ENCODE data around the gene EFCAB7.

The EFCAB7 gene

DNA sequence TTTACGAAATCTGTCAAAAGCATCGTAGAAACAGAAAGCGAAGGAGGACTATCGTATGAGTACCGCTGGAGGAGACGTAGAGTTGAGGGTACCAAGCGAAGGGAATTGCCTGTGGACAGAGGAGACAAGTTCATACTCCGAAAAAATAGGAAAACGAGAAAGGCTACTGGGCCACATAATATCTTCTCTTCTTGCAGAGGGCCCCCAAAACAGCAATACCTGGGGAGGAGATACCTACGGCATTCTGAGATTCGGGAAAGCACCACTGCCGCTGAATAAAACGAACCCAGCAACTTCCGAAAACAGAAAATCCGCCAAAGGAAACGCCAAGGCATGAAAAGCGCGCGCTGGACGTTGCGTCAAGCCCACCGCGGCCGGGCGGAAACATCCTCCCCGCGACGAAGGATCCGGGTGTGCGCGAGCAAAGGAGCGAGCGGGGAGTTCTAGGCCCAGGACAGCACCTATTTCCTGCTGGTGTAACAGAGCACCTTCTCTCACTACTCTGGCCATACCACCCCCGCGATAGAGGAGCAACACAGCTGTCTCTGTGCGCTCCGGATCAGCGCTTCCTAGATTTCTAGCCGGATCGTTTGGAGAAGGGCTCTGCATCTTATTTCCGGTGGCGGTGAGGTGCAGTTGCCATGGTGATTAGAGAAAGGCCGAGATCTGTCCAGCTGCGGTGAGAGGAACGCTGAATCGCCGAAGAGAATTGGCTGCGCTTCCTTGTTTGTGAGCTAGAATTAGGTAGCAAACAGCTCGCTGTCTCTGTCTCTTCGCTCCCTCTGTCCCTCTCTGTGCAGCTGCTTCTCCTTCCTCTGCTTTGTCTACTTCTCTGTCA, at the start of gene EFCAB7, which contains the start of gene ITGB3BP:
Gene EFCAB7 (plus strand): TSS at position 635 of the 838 bp plus-strand sequence. CDS start 2,048 bp downstream, outside the sequence.
Gene ITGB3BP (minus strand): TSS at position 335 of the 838 bp plus-strand sequence. CDS start 92 bp downstream, at position 243.
- DNase-seq, result peak; percentile 76

DNA sequence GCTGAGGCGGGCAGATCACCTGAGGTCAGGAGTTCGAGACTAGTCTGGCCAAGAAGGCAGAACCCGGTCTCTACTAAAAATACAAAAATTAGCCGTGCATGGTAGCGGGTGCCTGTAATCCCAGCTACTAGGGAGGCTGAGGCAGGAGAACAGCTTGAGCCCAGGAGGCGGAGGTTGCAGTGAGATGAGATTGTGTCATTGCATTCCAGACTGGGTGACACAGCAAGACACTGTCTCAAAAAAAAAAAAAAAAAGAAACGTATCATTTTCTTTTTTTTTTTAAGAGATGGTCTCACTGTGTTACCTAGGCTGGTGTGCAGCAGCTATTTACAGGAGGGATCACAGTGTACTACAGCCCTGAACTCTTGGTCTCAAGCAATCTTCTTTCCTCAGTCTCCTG, 47.6 kb upstream of the EFCAB7 start:
- DNase-seq, result no peak

- DNase-seq, result no peak
Observed at GRCh38 chr1:63480057-63480456, 43.3 kb upstream of the EFCAB7 start.

DNA sequence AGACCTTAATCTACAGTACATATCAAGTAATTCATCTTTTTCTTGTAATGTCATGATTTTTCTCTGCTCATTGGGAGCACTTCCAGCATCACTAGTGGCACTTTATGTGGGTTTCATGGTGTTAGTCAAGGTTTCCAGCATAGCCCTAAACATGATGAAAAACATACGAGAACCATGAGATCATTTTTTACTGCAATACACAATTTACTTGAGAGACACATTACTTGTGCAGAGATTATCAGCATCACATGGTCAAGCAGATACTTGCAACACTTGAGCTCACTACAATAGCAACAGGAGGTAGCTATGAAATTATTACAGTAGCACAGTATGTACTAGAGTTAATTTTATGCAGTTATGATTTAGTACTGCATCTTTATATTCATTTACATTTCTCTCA, 36.7 kb upstream of the EFCAB7 start:
- no peak for DNase-seq

- no peak for DNase-seq
Observed at GRCh38 chr1:63487336-63488065, 35.8 kb upstream of the EFCAB7 start.

GRCh38 chr1:63497577-63497976, 25.7 kb upstream of the EFCAB7 start:
- DNase-seq, result no peak

DNA sequence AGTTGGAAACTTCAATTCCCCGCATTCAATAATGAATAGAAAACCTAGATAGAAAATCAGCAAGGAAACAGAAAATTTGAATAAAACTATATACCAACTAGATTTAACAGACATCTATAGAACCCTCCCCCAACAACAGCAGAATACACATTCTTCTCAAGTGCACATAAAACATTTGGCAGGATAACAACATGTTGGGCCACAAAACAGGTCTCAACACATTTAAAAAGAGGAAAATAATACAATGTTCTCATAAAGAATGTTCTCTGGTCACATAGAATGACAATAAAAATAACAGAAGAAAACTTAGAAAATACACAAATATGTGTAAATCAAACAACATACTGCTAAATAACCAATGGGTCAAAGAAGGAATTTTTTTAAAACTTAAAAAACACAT, 25.2 kb upstream of the EFCAB7 start:
- no peak for DNase-seq

GRCh38 chr1:63501256-63501655, 22.1 kb upstream of the EFCAB7 start:
- no peak for DNase-seq

DNA sequence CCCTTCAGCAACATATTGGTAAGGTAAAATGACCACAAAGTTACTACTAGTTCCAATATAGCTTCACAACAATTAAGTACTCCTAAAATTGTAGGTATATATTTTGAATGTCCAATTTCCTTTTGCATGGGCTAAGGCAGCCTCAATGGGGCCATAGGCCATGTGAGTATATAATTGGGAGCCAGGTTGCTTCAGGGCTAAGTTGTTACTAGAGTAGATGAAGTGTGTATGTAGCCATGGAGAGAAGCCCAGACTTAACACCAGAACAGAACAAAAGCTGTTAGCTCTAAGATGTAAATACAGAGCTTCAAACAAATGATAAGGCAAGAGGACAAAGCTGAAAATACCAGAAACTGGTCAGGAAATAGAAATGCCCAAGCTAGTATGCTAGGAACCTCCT, 16.5 kb upstream of the EFCAB7 start:
- DNase-seq, result no peak

DNA sequence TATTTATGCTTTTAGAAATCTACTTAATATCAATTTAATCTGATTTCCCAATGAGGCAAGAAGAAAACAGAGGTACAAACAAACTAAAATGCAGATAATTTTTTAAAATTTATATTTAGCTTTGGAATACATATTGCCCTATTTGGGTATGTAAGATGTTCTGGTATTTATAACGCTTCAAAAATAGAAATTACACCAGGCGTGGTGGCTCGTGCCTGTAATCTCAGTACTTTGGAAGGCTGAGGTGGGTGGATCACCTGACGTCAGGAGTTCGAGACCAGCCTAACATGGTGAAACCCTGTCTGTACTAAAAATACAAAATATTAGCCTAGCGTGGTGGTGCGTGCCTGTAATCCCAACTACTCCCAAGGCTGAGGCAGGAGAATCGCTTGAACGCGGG, 13.6 kb upstream of the EFCAB7 start:
- no peak for DNase-seq

DNA sequence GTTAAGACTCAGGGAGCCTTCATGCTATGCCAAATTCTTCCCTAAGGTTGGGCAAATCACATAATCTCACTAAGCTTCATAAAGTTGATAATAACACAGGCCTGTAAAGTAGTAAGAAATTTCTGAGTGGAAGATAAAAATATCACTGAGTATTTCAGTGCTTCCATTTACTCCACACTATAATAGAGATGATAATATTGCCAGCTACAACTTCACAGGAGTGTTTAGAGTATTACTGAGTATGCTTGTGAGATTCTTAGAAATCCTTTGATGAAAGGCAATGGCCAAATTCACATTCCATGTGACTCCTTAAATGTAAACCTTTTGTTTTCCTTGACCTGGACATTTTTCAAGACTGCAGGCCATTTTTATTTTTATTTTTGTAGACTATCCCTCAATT, 10.7 kb upstream of the EFCAB7 start:
- no peak for DNase-seq

DNA sequence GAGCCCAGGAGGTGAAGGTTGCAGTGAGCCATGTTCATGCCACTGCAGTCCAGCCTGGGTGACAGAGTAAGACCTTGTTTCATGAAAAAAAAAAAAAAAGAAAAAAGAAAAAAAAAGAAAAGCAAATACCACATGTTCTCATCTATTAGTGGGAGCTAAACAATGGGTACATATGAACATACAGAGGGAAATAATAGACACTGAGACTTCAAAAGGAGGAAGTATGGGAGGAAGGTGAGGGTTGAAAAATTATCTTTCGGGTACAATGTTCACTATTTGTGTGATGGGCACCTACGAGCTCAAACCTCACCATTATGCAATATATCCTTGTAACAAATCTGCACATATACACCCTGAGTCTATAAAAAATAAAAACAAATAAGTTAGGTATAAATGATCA, 6.7 kb upstream of the EFCAB7 start:
- DNase-seq, result no peak

DNA sequence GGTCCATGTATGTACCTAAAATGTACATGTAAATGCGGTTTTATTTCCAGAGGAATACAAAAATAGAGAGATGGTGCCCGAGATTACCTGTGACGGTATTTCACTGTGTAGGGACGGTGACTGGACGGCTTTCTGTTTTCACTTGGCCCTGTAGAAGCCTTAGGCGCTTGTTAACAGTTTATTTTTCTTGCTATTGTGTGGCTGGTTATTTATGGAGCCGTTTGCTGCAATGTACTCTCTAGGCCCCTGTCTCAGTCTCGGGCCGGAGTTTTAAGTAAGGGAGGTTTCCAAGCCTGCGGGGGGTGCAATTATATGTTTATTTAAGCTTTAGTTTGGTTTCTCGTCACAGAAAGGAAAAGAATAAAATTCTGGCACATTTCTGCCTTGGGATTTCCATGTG, 413 bp downstream of the EFCAB7 start:
- no peak for DNase-seq

DNA sequence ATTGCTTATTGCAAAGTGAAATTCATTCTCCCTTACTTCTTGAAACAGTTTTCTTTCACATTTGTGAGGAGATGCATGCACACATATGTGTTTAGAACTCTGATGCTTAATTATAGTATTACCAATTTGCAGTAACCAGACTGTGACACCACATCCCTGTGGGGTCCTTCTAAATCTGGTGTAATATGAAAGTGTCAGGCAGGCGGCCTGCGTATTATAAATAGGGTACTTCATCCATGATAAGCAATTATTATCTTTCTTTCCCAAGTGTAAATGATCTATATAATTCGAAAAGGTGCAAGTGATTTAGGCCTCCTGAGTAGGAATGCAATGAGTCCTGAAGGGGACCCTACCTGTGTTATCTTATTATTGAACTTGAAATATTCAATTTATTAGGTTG, 876 bp downstream of the EFCAB7 start:
- DNase-seq, result no peak

GRCh38 chr1:63532727-63533126, 9.4 kb downstream of the EFCAB7 start:
- DNase-seq, result no peak

DNA sequence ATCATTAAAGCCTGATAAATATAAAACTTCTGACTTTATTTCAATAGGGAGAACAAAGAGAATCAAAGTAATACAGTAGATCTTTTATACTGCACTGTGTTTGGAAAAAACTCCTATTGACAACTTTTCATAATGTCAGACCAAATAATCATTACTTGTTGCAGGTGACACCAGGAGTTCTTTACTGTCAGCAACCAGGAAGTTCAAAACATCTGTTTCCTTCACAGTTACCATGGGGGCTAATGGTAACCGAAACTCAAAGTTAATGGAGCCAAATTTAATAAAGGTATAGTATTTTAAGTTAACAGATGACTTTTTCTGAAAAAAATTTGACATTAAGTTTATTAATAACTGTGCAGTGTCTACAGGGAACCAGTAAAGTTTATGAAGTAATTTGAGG, 10.6 kb downstream of the EFCAB7 start:
- no peak for DNase-seq

DNA sequence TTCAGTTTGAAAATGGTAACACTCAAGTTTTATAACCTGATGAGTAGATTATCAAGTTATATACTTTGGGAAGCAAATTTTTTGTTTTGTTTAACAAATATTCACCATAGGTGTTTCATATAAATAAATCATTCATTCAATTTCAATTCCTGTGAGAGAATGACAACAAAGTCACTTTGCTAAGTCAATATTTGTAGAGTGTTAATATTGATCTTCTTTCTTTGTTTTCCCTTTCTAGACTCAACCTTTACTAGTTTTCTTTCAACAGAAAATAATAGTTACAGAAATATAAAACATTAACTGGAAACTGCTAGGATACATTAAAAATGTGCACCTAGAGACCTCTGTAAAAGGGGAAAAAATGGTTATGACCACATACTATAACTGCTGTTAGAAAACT, 11.1 kb downstream of the EFCAB7 start:
- no peak for DNase-seq

DNA sequence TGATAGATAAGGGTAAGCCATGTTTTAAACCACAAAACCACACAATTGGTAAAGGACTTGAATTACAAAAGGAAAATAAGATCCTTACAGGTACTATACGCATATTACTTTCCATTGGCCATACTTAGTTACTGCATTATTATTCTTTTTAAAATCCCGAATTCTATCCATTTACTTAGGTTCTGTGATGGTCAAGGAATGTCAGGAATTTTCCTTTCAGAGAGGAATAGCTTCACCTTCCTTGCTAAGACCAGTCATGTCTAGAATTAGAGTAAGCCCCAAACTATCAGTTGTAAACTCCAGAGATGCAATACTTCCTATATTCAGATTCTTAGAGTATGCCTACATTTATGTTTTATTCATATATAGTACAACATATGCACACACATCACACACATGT, 13.7 kb downstream of the EFCAB7 start:
- no peak for DNase-seq

DNA sequence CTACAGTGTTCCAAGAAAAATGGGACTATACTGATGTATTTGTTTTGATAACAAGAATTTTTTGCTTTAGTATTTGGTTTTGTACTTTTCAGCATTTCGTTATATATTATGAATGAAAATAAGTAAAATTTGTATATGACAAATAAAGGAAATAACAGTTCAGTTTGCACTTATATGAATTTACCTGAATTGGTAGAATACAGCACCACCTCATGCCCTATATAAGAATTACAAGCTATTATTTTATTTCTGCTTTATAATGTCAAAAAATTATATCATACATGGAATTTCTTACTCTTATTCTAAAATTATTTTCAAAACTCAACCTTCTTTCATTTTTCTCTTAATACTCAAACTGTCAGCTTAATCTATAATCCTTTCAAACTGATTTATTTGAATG, 14.6 kb downstream of the EFCAB7 start:
- DNase-seq, result no peak

DNA sequence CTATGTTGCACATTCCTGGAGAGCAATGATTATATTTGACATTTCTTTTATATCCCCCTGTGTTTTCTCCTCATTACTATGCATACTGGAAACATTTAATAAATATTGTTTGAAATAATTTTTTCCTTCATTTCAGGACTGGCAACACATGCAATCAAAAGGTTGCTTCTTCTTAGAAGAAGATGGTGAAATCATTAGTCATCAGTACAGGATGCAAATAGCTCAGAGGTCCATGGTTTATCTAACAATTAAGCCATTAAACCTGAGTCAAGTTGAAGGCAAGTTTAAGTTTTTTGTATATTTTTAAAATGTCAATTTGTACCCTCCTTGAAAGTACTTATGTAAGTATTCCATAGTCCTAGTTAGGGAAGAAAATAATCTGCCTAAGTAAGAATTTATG, 22.5 kb downstream of the EFCAB7 start:
- no peak for DNase-seq

GRCh38 chr1:63547621-63548294, 24.4 kb downstream of the EFCAB7 start:
- DNase-seq, result no peak

- DNase-seq, result no peak
Observed at GRCh38 chr1:63548303-63548702, 25.0 kb downstream of the EFCAB7 start.

DNA sequence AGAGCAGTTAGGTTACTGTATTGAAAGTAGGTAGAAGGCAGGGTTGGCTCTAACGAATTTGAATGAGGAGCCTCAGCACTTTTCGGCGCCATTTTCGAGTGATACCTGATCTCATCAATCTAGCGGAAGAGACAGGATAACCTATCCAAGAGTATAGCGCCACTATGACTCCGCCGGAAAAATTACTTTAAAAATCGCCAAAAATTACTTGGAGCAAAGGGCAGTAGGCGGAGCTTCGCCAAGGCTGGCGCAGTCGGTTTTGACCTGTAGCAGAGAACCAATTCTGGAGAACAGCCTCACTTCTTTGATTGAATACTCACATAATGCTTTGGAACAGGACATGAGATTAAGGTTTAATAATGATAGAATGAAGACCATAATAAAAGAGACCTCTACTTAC, 25.6 kb downstream of the EFCAB7 start:
- no peak for DNase-seq

- DNase-seq, result no peak
Observed at GRCh38 chr1:63555480-63555879, 32.2 kb downstream of the EFCAB7 start.

Data from GOT3 (cell line).